WTC11 (cell line): ENCODE results near the gene KLHL14.

Experiments
- CREB1 ChIP-seq: sonication (generic); formaldehyde crosslinking; IDR thresholded peaks from 2 replicates; pipeline ENCODE4 v1.8.0; 2023; ENCODE audit warnings: mild to moderate bottlenecking, missing genetic modification reagents
- CTCF ChIP-seq: fragments of 200-600 bp; IDR thresholded peaks from 2 replicates; pipeline ENCODE4 v1.8.0; 2022; ENCODE audit warnings: antibody characterized with exemption

GRCh38 chr18:32629292-32629691, 143.5 kb downstream of the KLHL14 start:
- TF ChIP-seq CREB1 (CRISPR knock-in tag) (no peak), CTCF (no peak)
